ENCODE data around the gene HOXC11. TPM values are rescaled to one million over a fixed set of nuclear protein-coding genes. Genes with fewer than 3 reads are reported as not detected.

HOXC11 gene
- total RNA-seq, 1 experiment from 2014 or later = 1.7 TPM

DNA sequence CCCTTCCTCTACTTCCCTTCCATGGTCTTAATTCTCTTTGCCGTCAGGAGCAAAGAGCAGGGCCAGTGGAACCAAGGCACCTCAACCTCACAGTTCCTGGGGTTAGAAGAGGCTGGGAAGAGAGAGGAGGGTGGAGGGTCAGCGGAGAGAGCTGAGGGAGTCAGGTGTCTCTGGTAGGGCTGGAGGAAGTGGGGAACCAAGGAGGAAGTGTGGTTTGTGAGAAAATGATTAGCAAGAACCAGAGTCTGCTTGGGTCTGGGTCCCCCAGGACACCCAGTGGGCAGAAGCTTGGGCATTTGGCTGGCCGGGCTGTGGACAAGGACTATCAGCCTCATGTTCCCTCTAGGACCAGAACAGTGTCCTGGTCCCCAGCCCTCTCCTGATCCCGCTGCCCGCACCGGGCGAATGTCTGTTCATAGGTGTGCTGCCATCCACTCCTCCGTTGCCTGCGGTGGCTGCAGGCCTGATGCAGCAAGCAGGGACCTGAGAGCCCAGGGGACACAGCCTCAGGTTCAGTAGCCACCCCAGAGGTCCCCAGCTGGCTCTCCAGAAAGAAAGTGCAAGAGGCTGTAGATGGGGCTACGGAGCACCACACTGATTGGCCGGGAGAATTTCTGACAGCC is 15.9 kb upstream of the HOXC11 start:
- DNase-seq (ENCODE audit: low read depth) = no peak

DNA sequence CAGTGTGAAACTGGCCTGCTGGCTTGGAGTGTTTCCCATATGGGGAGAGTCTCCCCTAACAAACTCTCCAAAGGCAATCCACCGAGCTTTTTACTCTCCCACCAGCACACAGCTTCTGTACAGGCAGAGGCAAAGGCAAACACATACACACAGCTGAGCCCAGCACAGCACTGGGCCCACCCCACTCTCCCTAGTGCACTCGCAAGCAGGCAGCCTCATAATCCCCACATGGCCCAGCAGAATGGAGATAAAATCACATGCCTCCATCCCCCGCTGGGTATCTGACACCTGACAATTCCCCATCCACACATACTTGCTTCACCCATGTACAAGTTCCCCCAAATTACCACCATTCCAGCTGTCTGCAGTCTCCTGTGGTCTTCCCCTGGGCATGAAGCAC is 14.8 kb upstream of the HOXC11 start:
- no peak for DNase-seq (ENCODE audit: low read depth)

DNA sequence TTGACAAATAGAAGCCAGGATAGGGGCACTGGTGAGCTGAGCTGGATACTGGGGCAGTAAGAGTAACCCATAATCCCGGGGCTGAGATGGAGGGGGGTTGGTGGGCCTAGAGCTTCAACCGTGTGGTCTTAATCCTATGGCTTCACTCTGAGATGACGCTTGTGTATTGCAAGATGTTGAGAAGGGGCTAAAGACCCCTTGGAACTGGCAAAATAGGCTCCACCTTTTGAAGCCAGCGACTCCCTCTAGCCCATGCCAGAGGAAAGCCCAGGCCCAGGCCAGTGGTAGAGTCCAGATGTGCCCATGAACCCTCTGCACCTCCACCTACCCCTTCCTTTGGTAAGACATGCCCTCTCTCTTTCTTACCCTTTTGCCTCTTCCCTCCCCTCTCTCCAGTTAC is 13.6 kb upstream of the HOXC11 start:
- no peak for DNase-seq (ENCODE audit: low read depth)

DNA sequence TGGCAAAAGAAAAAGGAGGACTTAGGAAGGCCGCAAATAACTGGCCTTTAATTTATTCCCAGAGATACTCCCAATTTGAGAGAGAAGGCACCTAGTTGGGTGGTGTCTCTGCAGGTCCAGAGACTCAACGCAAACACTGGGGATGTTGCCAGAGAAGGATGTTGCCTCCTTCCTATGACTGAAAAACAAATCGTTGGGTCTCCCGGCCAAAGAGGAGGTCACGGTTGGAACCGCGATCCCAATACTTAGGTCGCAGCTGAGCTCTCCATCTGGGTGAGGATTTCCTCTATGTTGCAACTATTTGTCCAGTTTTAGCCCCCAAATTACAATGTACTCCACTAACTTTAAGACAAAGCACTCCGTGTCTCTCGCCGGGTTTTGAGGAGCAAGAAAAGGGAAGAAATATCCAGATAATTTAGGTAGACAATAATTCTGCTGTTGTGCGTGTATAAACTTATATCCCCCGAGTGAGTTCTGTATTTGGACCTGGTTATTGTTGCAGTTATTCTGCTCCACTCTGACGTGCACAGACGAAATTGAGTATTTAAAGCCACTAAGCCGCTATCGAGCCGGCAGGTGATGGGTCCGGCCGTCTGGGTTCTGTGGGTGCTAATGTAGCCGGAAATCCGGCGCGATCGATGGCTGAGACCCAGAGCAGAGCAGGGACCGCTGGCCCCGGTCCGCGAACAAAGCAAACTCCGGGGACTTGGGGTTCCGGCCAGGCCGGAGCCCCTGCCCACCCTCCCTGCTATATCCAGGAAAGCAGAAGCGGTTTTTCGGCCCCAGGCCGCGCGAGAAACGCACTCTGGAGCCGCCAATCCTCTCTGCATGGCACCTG is 12.5 kb upstream of the HOXC11 start:
- no peak for DNase-seq (ENCODE audit: low read depth)

DNA sequence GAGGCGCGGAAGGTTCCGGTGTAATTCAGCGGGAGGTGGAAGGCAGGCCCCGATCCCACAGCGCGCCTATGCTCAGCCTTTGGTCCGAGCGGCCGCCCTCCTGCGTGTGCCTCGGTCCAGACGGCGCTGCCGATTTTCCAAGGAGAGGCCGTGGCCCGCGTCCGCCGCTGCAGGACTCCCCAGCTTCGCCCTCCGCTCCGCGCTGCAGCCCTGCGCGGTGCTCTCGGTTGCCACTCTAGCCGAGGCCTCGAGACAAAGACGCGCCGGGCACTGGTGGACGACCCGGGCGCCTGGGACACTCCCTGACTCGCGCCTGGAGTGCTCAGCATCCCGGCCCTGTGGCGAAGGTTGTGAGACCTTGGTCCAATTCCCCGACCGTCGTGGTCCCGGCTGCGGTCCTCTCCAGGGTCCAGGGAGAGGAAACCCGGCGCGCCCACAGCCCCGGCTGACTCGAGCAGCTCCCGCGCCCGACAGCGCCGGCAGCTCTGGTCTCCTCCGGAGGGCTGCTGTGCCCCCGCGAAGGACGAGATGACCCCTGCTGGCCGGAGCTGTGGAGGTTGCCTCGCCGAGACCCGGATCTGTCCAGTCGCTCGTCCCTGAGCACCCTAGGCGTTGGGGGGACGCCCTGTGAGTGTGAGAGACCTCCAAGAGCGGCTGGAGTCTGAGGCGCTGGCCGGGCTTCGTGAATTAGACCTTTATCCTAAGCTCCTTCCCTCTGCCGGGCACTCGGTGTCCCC is 11.7 kb upstream of the HOXC11 start:
- DNase-seq (ENCODE audit: low read depth) = no peak

DNA sequence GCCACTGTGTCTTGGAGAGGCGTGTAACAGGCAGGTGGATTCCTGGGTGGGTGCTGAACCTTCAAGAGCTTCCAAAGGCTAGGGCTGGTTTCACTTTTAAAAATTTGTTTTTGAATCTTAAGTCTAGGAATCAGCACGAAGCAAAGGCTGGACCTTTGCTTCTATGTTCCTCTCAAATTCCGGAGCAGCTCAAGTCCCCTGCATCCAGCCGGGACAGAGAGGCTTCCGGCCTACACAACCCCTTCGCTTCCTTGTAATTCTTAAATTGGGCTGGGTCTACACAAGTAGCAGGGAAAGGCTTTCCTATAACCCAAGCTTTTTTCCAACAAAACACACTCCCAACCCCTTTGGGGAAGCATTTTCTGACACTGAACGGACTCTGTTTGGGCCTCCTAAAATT is 9.9 kb upstream of the HOXC11 start:
- no peak for DNase-seq (ENCODE audit: low read depth)

DNA sequence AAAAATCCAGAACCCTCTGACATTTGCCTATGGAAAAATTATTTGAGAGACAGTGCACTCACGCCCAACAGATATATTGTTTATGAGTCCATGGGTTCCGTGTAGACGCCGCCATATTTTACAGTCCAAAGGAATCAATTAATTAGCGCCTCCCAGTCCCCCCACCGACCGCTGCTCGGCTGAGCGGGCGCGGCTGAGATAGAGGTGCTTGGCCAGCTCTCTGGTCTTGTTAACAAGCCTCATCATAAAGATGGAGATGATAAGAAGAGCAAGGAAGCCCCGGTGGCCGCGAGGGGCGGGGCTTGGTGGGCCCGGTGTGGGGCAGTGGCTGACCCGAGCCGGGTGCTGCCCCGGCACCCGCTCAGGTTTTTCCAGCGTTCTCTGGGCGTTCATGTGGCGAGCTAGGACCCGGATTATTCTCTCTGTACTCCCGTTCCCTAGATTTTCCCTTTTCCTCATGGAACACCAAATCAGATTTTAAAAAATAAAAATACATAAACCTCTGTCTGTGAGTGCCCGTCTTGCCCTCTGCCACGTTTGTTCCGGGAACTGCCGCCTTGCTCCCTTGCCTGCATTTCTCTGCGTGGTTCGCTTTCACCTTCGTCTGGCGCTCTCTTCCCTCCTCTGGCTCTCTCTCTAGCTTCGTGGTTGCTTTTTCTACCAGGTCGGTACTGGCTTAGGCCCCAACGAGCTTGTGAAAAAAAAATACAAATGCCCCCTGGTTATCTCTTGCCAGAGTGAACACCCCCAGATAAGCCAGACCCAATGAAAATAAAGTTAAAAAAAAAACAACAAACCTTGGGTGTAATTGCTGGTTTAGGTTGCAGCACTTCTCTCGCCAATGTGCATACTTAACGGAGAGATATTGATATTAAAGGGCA is 9.3 kb upstream of the HOXC11 start:
- DNase-seq (ENCODE audit: low read depth) = no peak

DNA sequence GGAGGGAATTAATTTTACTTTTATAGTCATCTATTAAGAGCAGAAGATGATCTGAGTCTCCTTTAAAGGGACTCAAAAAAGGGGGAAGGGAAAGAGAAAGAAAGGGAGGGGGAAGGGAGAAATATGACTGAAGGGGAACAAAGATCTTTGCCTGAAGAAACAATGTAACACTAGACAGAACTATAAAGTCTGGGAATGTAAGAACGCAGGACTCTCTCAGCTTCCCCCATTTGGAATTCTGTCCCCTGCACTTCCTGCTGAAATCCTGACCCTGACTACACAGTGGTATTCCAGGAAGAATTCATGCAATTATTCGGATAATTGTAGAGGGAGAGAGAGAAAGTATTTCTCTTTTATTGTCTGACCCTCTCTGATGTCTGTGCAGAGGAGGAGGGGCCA is 8.6 kb upstream of the HOXC11 start:
- DNase-seq (ENCODE audit: low read depth) = no peak

DNA sequence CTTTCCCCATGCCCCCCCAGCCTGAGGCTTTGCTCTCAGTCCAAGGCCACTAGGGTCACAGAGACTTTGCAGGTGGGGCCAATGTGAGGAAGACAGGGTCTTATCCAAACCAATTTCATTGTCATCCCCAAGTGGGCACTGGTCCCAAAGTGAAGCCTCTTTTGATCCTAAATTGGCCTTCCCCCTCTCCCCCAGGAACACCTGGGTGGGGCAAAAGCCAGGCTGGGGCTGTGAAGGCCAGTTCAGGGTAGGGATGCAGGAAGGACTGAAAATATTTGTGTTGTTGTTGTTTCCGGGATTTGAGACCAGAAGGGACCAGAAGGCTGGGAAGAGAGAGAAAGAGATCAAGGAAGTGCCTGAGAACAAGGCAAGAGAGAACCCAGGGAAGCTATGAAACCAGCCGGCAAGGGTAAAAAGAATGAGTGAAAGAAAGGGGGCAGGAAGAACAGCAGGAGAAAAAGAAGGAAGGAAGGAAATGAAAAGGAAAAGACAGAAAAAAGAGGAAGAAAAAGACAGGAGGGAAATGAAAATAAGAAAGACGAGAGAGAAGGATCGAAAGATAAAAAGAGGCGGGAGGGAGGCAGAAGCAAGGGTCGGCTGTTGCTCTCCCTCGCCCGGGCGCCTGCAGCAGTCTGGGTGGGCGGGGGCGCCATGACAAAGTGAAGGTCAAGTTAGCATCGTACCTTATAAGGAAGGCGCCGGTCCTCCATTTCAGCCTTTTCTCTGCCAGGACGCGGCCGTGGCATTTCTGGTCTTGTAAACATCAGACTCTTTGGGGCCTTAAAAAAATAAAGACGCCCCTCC is 7.4 kb upstream of the HOXC11 start:
- DNase-seq (ENCODE audit: low read depth) = peak; percentile 73

DNA sequence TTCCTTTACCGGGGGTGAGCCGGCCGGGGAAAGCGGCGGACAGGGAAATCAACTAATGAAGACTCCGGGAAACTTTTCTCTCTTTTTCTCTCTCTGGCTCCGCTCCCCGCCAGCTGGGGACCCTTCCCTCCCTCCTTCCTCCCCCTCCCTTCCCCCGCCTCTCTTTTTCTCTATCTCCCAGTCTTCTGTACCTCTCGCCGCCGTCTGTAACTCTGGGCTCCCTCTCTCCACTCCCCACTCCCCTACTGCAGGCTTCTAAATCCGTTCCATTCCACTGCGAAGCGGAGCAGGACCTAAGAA is 6.9 kb upstream of the HOXC11 start:
- no peak for DNase-seq (ENCODE audit: low read depth)

DNA sequence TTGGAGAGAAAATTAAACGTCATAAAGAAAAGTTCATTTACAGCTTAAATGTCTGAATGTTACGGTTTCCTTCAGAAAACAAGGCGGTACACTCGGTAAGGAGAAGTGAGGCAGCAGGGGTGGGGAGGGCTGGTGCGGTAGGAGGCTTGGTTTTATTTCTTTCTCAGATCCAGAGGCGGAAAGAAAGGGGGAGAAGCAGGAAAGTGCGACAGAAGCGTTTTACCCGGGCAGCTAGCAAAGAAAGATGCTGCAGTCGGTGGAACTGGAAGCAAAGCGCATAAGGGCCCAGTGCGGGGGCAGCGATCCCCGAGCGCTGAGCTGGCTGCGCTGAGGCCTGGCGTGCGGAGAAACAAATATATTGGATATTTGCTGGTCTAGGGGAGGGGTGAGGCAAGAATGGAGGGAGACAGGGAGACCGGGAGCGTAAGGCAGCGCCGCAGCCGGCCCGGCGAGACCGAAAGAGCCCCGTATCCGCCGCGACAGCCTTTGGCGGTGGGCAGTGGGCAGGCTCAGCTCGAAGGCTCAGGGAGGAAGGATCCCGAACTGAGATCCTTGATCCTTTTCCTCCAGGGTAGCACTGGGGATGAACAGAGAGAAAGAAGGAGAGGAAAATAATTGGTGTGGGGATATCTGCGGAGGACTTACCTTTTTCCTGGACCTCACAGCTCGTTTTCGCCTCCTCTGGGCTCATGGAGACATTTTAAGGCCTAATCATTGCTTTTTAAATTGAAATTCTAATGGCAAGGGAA is 6.4 kb upstream of the HOXC11 start:
- DNase-seq (ENCODE audit: low read depth) = no peak

DNA sequence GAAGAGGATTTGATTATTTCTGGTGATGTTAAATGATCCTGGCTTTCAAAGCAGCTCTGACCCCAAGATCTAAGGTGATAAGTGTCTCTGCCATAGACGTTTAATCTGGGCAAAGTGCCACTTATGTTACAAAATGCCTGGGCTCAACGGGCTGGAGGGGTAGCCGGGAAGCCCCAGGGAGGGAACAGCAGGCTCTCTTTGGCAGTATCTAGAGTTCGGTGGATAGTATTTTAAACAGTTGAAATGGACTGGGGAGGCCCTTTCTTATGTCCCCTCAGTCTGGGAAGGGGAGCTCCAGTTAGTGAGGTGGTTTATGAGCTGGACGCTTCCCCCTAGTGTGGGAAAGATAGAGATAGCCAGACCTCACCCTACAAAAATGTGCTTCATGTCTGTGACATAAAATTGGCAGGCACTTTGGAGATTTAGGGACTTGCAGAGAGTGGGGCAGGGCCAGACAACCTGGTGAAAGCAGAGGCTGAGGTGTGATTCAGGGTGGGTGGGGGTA is 5.5 kb upstream of the HOXC11 start:
- DNase-seq (ENCODE audit: low read depth) = peak; percentile 71

DNA sequence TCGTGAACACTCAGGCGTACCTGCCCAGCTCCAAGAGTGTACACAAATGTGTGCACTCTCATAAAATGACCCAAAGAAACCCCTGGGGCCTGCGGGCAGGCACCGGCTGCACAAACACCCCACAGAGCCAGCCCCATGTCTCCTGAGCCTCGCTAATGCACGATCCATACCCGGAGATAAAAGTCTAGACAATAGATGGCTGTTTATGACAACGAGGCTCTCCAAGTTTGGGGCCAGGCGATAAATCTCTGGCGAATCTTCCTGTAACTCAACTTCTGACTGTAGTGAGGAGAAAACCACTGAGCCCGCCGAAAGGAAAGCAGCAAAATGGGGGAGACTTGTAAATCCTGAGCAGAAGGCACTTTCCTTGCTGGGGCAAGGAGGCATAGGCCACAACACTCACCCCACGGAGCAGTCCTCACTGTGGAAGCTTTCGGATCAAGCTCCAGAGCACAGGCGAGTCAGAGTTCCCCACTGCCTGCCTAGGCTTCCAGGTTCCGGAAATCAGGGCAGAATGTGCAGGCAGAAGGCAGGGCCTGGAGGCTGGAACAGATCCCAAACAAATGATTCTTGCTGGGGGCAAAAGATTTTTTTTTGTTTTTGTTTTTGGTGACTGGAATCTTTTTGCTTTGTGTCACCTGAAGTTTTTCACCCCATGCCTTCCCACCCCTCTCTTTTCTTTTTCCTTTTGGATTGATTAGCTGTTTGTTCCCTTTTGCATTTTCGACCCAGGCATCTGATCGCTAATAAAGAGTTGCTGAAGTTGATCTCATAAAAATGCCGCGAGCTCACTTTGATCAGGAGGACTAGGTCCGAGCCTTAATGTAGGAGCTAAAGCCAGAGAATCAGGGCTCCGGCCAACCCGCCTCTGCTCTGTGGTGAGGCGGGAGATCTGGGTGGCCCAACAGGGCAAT is 4.5 kb upstream of the HOXC11 start:
- DNase-seq (ENCODE audit: low read depth) = peak; percentile 68

DNA sequence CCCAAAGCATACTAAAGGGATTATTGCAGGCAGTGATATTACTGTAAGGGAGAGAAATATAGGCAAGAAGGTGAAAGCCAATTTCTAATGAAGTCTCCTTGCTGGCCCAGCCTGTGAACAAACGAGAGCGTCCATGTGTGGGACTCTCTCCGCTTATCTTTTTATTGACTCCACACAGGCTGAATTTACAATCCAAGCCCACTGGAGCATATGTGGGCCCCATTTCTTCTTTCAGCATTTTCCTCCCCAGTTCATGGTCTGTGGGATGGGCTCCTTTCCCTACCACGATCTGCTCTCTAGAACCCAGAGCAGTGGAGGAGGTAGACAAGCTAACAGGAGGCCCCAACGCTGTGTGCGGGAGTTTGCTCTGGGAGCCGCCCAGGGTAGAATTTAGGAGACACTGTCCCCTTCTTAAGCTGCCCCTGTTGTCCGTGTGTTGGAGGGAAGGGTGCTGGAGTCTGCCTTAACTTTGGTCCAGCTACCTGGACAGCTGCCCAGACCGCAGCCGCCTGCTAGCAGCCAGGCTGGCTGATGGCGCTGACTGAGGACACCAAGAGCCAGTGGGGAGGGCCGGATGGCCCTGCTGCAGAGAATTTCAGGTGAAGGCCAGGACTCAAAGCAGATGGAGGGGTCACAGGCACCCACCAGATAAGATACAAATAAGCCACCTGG is 3.2 kb upstream of the HOXC11 start:
- peak; percentile 68 for DNase-seq (ENCODE audit: low read depth)

DNA sequence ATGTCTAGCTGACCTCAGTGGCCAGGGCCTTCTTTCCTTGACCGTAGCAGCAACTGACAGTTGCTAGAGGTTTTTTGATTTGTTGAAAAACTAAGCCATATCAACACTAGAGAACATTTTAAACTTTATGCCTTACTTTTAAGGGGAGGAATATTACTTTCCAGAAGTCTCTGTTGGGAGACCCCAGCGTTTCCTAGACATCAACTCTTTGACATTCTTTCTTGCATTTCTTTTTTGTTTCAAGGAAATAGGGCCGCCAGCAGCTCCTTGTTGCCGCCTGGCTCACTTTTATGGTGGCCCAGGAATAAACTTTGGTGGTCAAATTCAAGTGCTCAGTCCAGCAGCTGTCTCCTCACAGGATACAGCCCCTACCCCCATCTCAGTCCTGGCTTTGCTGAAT is 2.5 kb upstream of the HOXC11 start:
- no peak for DNase-seq (ENCODE audit: low read depth)

DNA sequence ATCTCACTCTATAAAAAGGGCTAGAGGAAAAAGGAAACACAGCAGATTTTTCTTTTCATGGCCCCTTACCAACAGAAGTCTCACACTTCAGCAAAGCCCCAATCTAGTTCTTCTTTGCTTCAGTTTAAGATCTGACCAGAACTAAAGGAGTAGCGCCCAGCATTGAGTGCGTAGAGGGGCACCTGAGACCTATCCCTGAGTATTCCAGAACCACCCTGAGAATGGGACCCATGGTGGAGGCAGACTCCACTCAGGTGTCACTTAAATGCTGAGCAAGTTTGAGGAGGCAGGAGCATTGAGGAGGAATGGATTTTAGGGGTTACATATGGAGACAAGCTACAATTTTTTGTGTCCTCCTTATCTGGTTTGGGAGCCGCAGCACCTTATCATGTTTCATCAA is 1.8 kb upstream of the HOXC11 start:
- no peak for DNase-seq (ENCODE audit: low read depth)

DNA sequence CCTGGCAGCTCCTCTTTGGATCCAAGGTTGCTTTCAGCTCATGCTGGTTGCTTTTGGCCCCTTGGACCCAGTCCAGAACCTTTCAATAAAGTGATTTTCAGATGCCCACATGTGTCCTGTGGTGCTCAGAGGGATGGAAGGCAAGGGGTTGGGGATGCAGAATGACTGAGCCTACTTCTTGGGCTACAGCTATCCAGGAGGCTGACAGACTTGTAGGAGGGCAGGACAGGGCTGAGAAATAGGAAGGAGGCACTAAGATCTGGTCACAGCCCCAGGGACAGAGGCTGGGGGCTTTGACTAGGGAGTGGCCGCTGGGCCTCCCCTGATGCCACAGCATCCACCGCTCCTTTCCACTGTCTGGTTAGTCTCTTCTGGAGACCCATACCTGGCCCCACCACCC is 1.2 kb upstream of the HOXC11 start:
- no peak for DNase-seq (ENCODE audit: low read depth)

DNA sequence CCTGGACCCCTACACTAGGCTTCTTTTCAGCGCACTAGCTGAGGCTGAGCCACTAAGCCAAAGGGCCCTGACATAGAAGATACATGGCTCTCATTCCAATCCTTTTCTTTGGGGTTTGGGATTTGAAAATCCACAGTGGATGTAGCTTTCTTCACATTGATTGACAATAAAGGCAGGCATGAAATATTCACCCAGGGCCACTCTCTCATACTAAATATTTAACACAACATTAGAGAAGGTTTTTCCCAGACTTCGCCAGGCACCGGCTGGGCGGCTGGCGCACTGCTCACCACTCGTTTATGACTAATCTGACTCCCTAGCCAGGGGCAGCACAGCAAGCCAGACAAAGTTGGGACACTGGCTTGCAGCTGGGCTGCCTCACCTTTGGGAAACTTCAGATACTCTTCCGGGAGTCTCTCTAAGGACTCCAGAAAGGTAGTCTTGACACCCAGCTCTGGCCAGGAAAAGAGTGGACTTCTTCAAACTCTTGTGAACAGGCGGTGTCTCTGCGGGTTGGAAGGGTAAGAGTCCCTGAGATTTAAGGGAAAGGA is 699 bp upstream of the HOXC11 start:
- DNase-seq (ENCODE audit: low read depth) = peak; percentile 85
